Smooth muscle cell of bladder (primary cell): Measurements from ENCODE around the gene LRGUK. TPM values are rescaled to one million over a fixed set of nuclear protein-coding genes. Genes with fewer than 3 reads are reported as not detected.

Source experiments
- total RNA-seq: library from RNA; depleted of rRNA; stranded (reverse); fragments of >200 nt; gene quantifications from 2 replicates; pipeline ENCODE4 v1.2.3, GENCODE V29; 2014

The LRGUK gene
- total RNA-seq, result 0.14 and 0.18 TPM in 2 replicates

DNA sequence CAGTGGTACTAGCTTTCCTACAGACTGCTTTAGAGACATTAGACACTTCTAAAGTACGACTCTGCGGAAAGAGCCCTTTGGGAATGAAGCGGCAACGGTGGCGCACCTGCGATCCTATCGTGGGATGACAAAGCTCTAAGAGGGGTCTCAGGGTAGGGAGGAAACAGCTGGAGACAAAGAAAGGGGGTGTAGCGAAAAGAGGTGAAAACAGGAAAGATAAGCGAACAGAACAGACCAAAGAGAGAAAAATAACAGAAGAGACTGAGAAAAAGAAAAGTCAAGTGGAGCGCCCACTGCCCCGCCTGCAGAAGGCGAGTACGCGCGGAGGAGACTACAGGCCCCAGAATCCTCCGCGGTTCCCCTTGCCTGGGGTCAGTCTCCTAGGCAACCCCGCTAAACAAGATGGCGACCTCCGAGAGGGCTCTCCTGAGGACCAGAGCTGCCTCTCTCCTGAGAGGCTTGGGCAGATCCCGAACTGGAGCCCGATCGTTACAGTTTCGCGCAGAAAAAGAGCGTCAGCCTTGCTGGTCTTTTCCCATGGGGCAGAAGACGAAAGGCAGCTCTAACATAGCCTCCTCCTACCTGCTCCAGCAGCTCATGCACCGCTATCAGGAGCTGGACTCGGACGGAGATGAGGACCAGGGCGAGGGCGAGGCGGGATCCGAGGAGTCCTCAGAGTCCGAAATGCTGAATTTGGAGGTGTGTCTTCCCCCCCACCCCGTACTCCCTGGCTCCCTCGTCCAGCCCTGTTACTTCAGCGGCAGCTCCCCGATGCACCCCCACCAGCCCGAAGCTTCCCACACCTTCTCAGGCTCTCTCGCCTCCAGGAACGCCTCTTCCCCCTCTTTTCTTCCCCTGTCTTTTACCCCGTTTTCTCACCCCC, at the start of gene LRGUK:
Gene LRGUK (plus strand): TSS at position 375 of the 883 bp plus-strand sequence. CDS start 28 bp downstream, at position 403.

Other genes with a start within 250 kb of the LRGUK start
- 12.2 and 24.7 TPM in 2 replicates for gene SLC35B4, start 189.6 kb downstream of the LRGUK start, total RNA-seq